HepG2 (cell line): Measurements from ENCODE around the gene PYY. TPM values are rescaled to one million over a fixed set of nuclear protein-coding genes. Genes with fewer than 3 reads are reported as not detected.

Experiments
- ATAC-seq: fragments of 200-7000 bp; cut with Tn5 transposase; 3 replicates; pipeline ENCODE4 v1.9.1; 2020; ENCODE audit warnings: mild to moderate bottlenecking, moderate library complexity
- BruUV-seq: library from RNA; stranded (reverse); fragments of 400-500 nt; replicated peaks from 2 replicates; lab custom pipeline; 2021; lab: Mats Ljungman, UMichigan
- CTCF ChIA-PET: fragments of 300-600 bp; formaldehyde crosslinking; extraction: SDS; loops from one replicate; lab custom pipeline; 2021; ENCODE audit warnings: low total read pairs, inconsistent platforms, low intra/inter-chr PET ratio; lab: Yijun Ruan, JAX
- POLR2A ChIA-PET: fragments of 350-600 bp; sonication (Branson Sonifier 250); formaldehyde crosslinking; loops from one replicate; lab custom pipeline; 2020; ENCODE audit warnings: antibody characterized with exemption, inconsistent platforms; lab: Yijun Ruan, JAX
- DNase-seq: peaks from one replicate; pipeline ENCODE4 v3.0.0-alpha.2; 2015; ENCODE audit warnings: low spot score
- FAIRE-seq: peaks from 3 replicates; lab custom pipeline; 2011; peaks lifted over from hg19 to GRCh38; lab: Jason Lieb, UNC
- H2AFZ ChIP-seq: one replicate; pipeline ENCODE4 v1.6.1; 2011; ENCODE audit warnings: low read length, inconsistent platforms
- H3K27ac ChIP-seq: fragments of 300-600 bp; 3 replicates; pipeline ENCODE4 v1.8.0; 2011; ENCODE audit warnings: mixed run types, mild to moderate bottlenecking, mixed read lengths, low read length, inconsistent platforms; ENCODE audit not compliant: insufficient read depth; ENCODE audit errors: extremely low read length
- H3K27me3 ChIP-seq, 2 experiments: fragments of 200-600 bp in 1 of 2; 2 replicates in 1 of 2; 3 replicates in 1 of 2; pipeline versions ENCODE4 v1.6.0 to v1.8.0; 2011; ENCODE audit warnings: low read length in 2 of 2, mild to moderate bottlenecking in 2 of 2, moderate library complexity in 2 of 2, inconsistent platforms in 1 of 2; ENCODE audit not compliant: insufficient read depth in 2 of 2, control insufficient read depth in 1 of 2
- H3K36me3 ChIP-seq, 2 experiments: fragments of 200-600 bp in 1 of 2; replicated peaks in 1 of 2; 2 replicates in 1 of 2; 3 replicates in 1 of 2; pipeline versions ENCODE4 v1.5.1 to v1.8.0; 2011; ENCODE audit warnings: low read length in 2 of 2, inconsistent platforms in 1 of 2; ENCODE audit not compliant: insufficient read depth in 2 of 2, control insufficient read depth in 1 of 2
- H3K4me1 ChIP-seq: 2 replicates; pipeline ENCODE4 v1.5.1; 2012; ENCODE audit warnings: low read length, inconsistent platforms; ENCODE audit not compliant: insufficient read depth
- H3K4me2 ChIP-seq: 2 replicates; pipeline ENCODE4 v1.6.0; 2011; ENCODE audit warnings: low read depth, low read length, inconsistent platforms
- H3K4me3 ChIP-seq, 3 experiments: fragments of 200-600 bp in 1 of 3; sonication (generic), shearing (Covaris generic) in 1 of 3; replicated peaks in 1 of 3; 2 replicates each; pipeline ENCODE4 v1.5.1; 2011 to 2016; ENCODE audit warnings: low read length in 3 of 3, inconsistent platforms in 2 of 3, low read depth in 2 of 3, mild to moderate bottlenecking in 2 of 3, control low read depth in 1 of 3, mixed read lengths in 1 of 3; ENCODE audit not compliant: insufficient read depth in 1 of 3
- H3K79me2 ChIP-seq: one replicate; pipeline ENCODE4 v1.6.1; 2011; ENCODE audit warnings: low read length, inconsistent platforms; ENCODE audit not compliant: insufficient read depth
- H3K9ac ChIP-seq: 2 replicates; pipeline ENCODE4 v1.6.0; 2011; ENCODE audit warnings: mild to moderate bottlenecking, low read depth, low read length, inconsistent platforms; ENCODE audit not compliant: insufficient read depth
- H3K9me3 ChIP-seq: 2 replicates; pipeline ENCODE4 v1.5.1; 2012; ENCODE audit warnings: mild to moderate bottlenecking, low read length
- H4K20me1 ChIP-seq: 2 replicates; pipeline ENCODE4 v1.6.0; 2011; ENCODE audit warnings: inconsistent platforms, mild to moderate bottlenecking, low read length, moderate library complexity; ENCODE audit not compliant: insufficient read depth
- AHR ChIP-seq: IDR thresholded peaks from 2 replicates; pipeline ENCODE4 v1.6.1; 2018; ENCODE audit warnings: missing genetic modification reagents, missing compliant biosample characterization
- ATF1 ChIP-seq: IDR thresholded peaks from 2 replicates; pipeline ENCODE4 v1.6.1; 2016; ENCODE audit warnings: mild to moderate bottlenecking, control low read depth
- ATF7-NPFF ChIP-seq: sonication (generic); formaldehyde crosslinking; IDR thresholded peaks from 2 replicates; pipeline ENCODE4 v1.8.1; 2023; ENCODE audit warnings: mild to moderate bottlenecking, low read depth, missing genetic modification reagents, moderate library complexity
- CBX1 ChIP-seq: IDR thresholded peaks from one replicate; pipeline ENCODE4 v1.6.1; 2016; ENCODE audit warnings: antibody characterized with exemption, low read depth
- EHMT2 ChIP-seq: fragments of 200-600 bp; sonication (generic); IDR thresholded peaks from 2 replicates; pipeline ENCODE4 v1.7.0; 2017; ENCODE audit warnings: antibody characterized with exemption, low read depth, low read length, borderline replicate concordance
- SAFB2 ChIP-seq: sonication (generic); formaldehyde crosslinking; IDR thresholded peaks from 2 replicates; pipeline ENCODE4 v1.5.1; 2020; ENCODE audit warnings: missing genetic modification reagents, low read depth, mild to moderate bottlenecking, borderline replicate concordance
- SIX4 ChIP-seq: sonication (generic); formaldehyde crosslinking; IDR thresholded peaks from 2 replicates; pipeline ENCODE4 v1.4.0; 2020; ENCODE audit warnings: missing genetic modification reagents
- SP4 ChIP-seq: sonication (generic); formaldehyde crosslinking; IDR thresholded peaks from 2 replicates; pipeline ENCODE4 v1.8.1; 2023; ENCODE audit warnings: mild to moderate bottlenecking, missing genetic modification reagents
- SRY ChIP-seq: sonication (generic); formaldehyde crosslinking; IDR thresholded peaks from 2 replicates; pipeline ENCODE4 v1.8.0; 2022; ENCODE audit warnings: mild to moderate bottlenecking, missing genetic modification reagents
- THAP9 ChIP-seq: sonication (generic); formaldehyde crosslinking; IDR thresholded peaks from 2 replicates; pipeline ENCODE4; 2020; ENCODE audit warnings: missing genetic modification reagents, mild to moderate bottlenecking, borderline replicate concordance
- TRAFD1 ChIP-seq: sonication (generic); formaldehyde crosslinking; IDR thresholded peaks from 2 replicates; pipeline ENCODE4 v1.5.1; 2020; ENCODE audit warnings: missing genetic modification reagents, mild to moderate bottlenecking, borderline replicate concordance
- UBTF ChIP-seq: sonication (generic); formaldehyde crosslinking; IDR thresholded peaks from 2 replicates; pipeline ENCODE4 v1.4.0; 2020; ENCODE audit warnings: mild to moderate bottlenecking, missing genetic modification reagents
- ZNF382 ChIP-seq: sonication (generic); formaldehyde crosslinking; IDR thresholded peaks from 2 replicates; pipeline ENCODE4 v1.5.0; 2020; ENCODE audit warnings: missing genetic modification reagents, mild to moderate bottlenecking, borderline replicate concordance
- ZNF619 ChIP-seq: sonication (generic); formaldehyde crosslinking; IDR thresholded peaks from 2 replicates; pipeline ENCODE4 v1.4.0; 2020; ENCODE audit warnings: mild to moderate bottlenecking, missing genetic modification reagents
- ZZZ3 ChIP-seq: sonication (generic); formaldehyde crosslinking; IDR thresholded peaks from 2 replicates; pipeline ENCODE4 v1.4.0; 2020; ENCODE audit warnings: missing genetic modification reagents, mild to moderate bottlenecking, borderline replicate concordance
- WGBS: methylation state at CpG from one replicate; pipeline ENCODE4 v1.1.6; 2017; ENCODE audit warnings: low lambda C conversion rate; 5-methylcytosine and 5-hydroxymethylcytosine counted together
- in situ Hi-C: cut with HindIII; loops from 2 replicates; pipeline ENCODE4 v1.10.0; 2017; ENCODE audit warnings: low pct_unique_long_range_greater_than_20kb; ENCODE audit not compliant: extremely low pct_ligation_motif_present
- intact Hi-C: fragments of 100-400 bp; cut with micrococcal nuclease; formaldehyde crosslinking; loops from one replicate; pipeline ENCODE4 v1.10.0; 2022; ENCODE audit not compliant: unreplicated experiment
- polyA plus RNA-seq, 8 experiments: library from polyadenylated mRNA; depleted of rRNA in 3 of 8; stranded (reverse) in 7 of 8; unstranded in 1 of 8; fragments of >200 nt; fragmentation: Illumina TruSeq in 4 of 8; extraction: Trizol in 4 of 8; gene quantifications; 2 replicates each; pipeline versions ENCODE4 v1.2.1 to v1.2.3, GENCODE V29; 2011 to 2016; ENCODE audit warnings: low read depth in 4 of 8, missing spikeins in 1 of 8, mixed read lengths in 1 of 8; ENCODE audit not compliant: insufficient read depth in 1 of 8
- total RNA-seq, 5 experiments: library from RNA; depleted of rRNA; stranded (reverse); fragments of >200 nt; fragmentation: Illumina TruSeq; extraction: Trizol; gene quantifications; 2 replicates each; pipeline ENCODE4 v1.2.3, GENCODE V29; 2016; ENCODE audit warnings: low read depth in 1 of 5

Gene PYY
- total and polyA plus RNA-seq, 2 of the 13 experiments (the other 11 are each of a cell fraction or from before 2014, with no cell fraction given): 0.25 TPM; not detected in 1

- TF ChIP-seq THAP9 (CRISPR knock-in tag): no peak
- TF ChIP-seq ZNF619: no peak
- no peak for TF ChIP-seq ZZZ3 (CRISPR knock-in tag)
- no peak for TF ChIP-seq SP4 (CRISPR knock-in tag)
- no peak for TF ChIP-seq AHR
- TF ChIP-seq SRY (CRISPR knock-in tag): no peak
These were observed 16.6 kb upstream of the PYY start (continued) for GRCh38 chr17:43970366-43970765.

- Histone ChIP-seq H2AFZ (no peak overlapping the region), H3K4me3 (no peak overlapping the region), H3K9ac (no peak overlapping the region), H3K9me3 (no peaks in the 10 kb centered on the region), H4K20me1 (no peaks in the 10 kb centered on the region), H3K79me2 (no peaks in the 10 kb centered on the region), H3K4me1 (peaks cover 49% of the 10 kb centered on the region), H3K36me3 (no peaks in the 10 kb centered on the region), H3K27me3 (peaks cover 3 to 37% of the 10 kb centered on the region in 2 experiments; a peak in 4 of 5 replicates), H3K4me2 (peak overlapping the region; percentile 25; the same call in 1 of the 2 replicates), H3K27ac (no peak overlapping the region)
- in situ Hi-C loops: no loop called here
- ChIA-PET POLR2A (interaction anchor here (1.2 kb wide), 1 partner anchor 41 kb away, joined by 3 read pairs; no protein-coding TSS in a partner anchor), CTCF (no interaction called here)
- no peak for ATAC-seq
- no TSS peak for BruUV-seq
- DNase-seq: no peak
- intact Hi-C loops: no loop called here
- no peak for FAIRE-seq
- 8% methylated on average over 9 of the region's 9 CpGs for WGBS
- TF ChIP-seq ATF7-NPFF (CRISPR knock-in tag) (no peak), SAFB2 (CRISPR knock-in tag) (no peak), ZNF382 (no peak), ATF1 (no peak), EHMT2 (no peak), CBX1 (no peak), UBTF (0 out of 2 replicates have a peak, but pooled peaks have one; percentile 5), SIX4 (CRISPR knock-in tag) (no peak), TRAFD1 (no peak)
These were observed 13.6 kb upstream of the PYY start for GRCh38 chr17:43967251-43967875.
